Ectodermal cell (in vitro differentiated cells): ENCODE results near the gene FLVCR2.
"Not testable (repeated sequence)": the region's sequence is repeated elsewhere in the genome, so short reads cannot be mapped to it uniquely, and the experiment has no call there.

Source experiments
- H3K27ac ChIP-seq: 2 replicates; pipeline ENCODE4 v1.7.0; 2013; ENCODE audit warnings: mild to moderate bottlenecking, low read depth, low read length; ENCODE audit not compliant: insufficient read depth, poor library complexity, severe bottlenecking
- H3K27me3 ChIP-seq: 2 replicates; pipeline ENCODE4 v1.7.0; 2013; ENCODE audit warnings: mild to moderate bottlenecking, low read length; ENCODE audit not compliant: insufficient read depth, control insufficient read depth, poor library complexity, severe bottlenecking
- H3K36me3 ChIP-seq: one replicate; pipeline ENCODE4 v1.7.0; 2013; ENCODE audit warnings: low read length; ENCODE audit not compliant: control insufficient read depth, insufficient read depth
- H3K4me1 ChIP-seq: one replicate; pipeline ENCODE4 v1.7.0; 2013; ENCODE audit warnings: low read length; ENCODE audit not compliant: control insufficient read depth, insufficient read depth
- H3K4me3 ChIP-seq: 2 replicates; pipeline ENCODE4 v1.7.0; 2013; ENCODE audit warnings: low read depth, low read length, control low read depth; ENCODE audit not compliant: insufficient read depth
- H3K9me3 ChIP-seq: 2 replicates; pipeline ENCODE4 v1.7.0; 2013; ENCODE audit warnings: mild to moderate bottlenecking, low read length, moderate library complexity; ENCODE audit not compliant: control insufficient read depth
- WGBS, 2 experiments: methylation state at CpG; one replicate each; pipeline ENCODE4 v1.1.7; 2013; ENCODE audit warnings: missing lambda C conversion rate in 2 of 2; 5-methylcytosine and 5-hydroxymethylcytosine counted together

FLVCR2 gene

GRCh38 chr14:75587388-75587787, 9.0 kb downstream of the FLVCR2 start:
- H3K27ac ChIP-seq, result no peak overlapping the region
- no peak overlapping the region for H3K4me3 ChIP-seq
- H3K36me3 ChIP-seq, result peaks cover 9% of the 10 kb centered on the region
- H3K9me3 ChIP-seq, result peaks cover 3% of the 10 kb centered on the region
- H3K27me3 ChIP-seq, result no peaks in the 10 kb centered on the region
- no peaks in the 10 kb centered on the region for H3K4me1 ChIP-seq

- WGBS, 2 experiments, result 92% methylated on average over 6 of the region's 6 CpGs
- H3K4me1 ChIP-seq, result no peaks in the 10 kb centered on the region
- no peak overlapping the region for H3K27ac ChIP-seq
- peaks cover 9% of the 10 kb centered on the region for H3K36me3 ChIP-seq
- no peak overlapping the region for H3K4me3 ChIP-seq
- peaks cover 3% of the 10 kb centered on the region for H3K9me3 ChIP-seq
- no peaks in the 10 kb centered on the region for H3K27me3 ChIP-seq
Measured at GRCh38 chr14:75589931-75590330, 11.5 kb downstream of the FLVCR2 start.

- WGBS, 2 experiments, result 97% methylated on average over 1 of the region's 1 CpG
- Histone ChIP-seq H3K36me3 (peaks cover 9% of the 10 kb centered on the region), H3K4me1 (no peaks in the 10 kb centered on the region), H3K4me3 (no peak overlapping the region), H3K27me3 (no peaks in the 10 kb centered on the region), H3K9me3 (peaks cover 3% of the 10 kb centered on the region), H3K27ac (no peak overlapping the region)
Measured at GRCh38 chr14:75591331-75591946, 13.0 kb downstream of the FLVCR2 start.

- H3K4me1 ChIP-seq, result no peaks in the 10 kb centered on the region
- peaks cover 9% of the 10 kb centered on the region for H3K36me3 ChIP-seq
- no peak overlapping the region for H3K4me3 ChIP-seq
- peaks cover 3% of the 10 kb centered on the region for H3K9me3 ChIP-seq
- no peak overlapping the region for H3K27ac ChIP-seq
- H3K27me3 ChIP-seq, result no peaks in the 10 kb centered on the region
Measured at GRCh38 chr14:75591987-75592575, 13.7 kb downstream of the FLVCR2 start.

- H3K9me3 ChIP-seq, result peaks cover 3% of the 10 kb centered on the region
- H3K27ac ChIP-seq, result no peak overlapping the region
- H3K36me3 ChIP-seq, result peaks cover 6% of the 10 kb centered on the region
- H3K4me3 ChIP-seq, result no peak overlapping the region
- H3K27me3 ChIP-seq, result no peaks in the 10 kb centered on the region
- 96 to 98% methylated on average over 3 of the region's 3 CpGs for WGBS, 2 experiments
- H3K4me1 ChIP-seq, result no peaks in the 10 kb centered on the region
Measured at GRCh38 chr14:75595226-75595625, 16.8 kb downstream of the FLVCR2 start.

- H3K9me3 ChIP-seq, result no peaks in the 10 kb centered on the region
- H3K27ac ChIP-seq, result no peak overlapping the region
- H3K4me3 ChIP-seq, result no peak overlapping the region
- H3K27me3 ChIP-seq, result no peaks in the 10 kb centered on the region
- no peaks in the 10 kb centered on the region for H3K36me3 ChIP-seq
- H3K4me1 ChIP-seq, result no peaks in the 10 kb centered on the region
- 95 to 96% methylated on average over 3 of the region's 3 CpGs for WGBS, 2 experiments
Measured at GRCh38 chr14:75597149-75597548, 18.7 kb downstream of the FLVCR2 start.

- not testable (repeated sequence) for H3K27me3 ChIP-seq, H3K36me3 ChIP-seq, H3K4me3 ChIP-seq, H3K9me3 ChIP-seq, H3K4me1 ChIP-seq, H3K27ac ChIP-seq
- WGBS, 2 experiments, result 100% methylated on average over 1 of the region's 1 CpG
Measured at GRCh38 chr14:75600100-75600499, 21.7 kb downstream of the FLVCR2 start.

GRCh38 chr14:75601061-75601460, 22.6 kb downstream of the FLVCR2 start:
- not testable (repeated sequence) for H3K27ac ChIP-seq, H3K4me3 ChIP-seq, H3K36me3 ChIP-seq, H3K27me3 ChIP-seq, H3K9me3 ChIP-seq, H3K4me1 ChIP-seq
- 93 to 94% methylated on average over 5 of the region's 6 CpGs for WGBS, 2 experiments

GRCh38 chr14:75602503-75602902, 24.1 kb downstream of the FLVCR2 start:
- Histone ChIP-seq H3K4me3 (no peak overlapping the region), H3K9me3 (no peaks in the 10 kb centered on the region), H3K4me1 (no peaks in the 10 kb centered on the region), H3K27me3 (no peaks in the 10 kb centered on the region), H3K27ac (no peak overlapping the region), H3K36me3 (no peaks in the 10 kb centered on the region)
- 92 to 98% methylated on average over 3 of the region's 3 CpGs for WGBS, 2 experiments

GRCh38 chr14:75604979-75605851, 26.8 kb downstream of the FLVCR2 start:
- H3K27me3 ChIP-seq, result no peaks in the 10 kb centered on the region
- no peaks in the 10 kb centered on the region for H3K36me3 ChIP-seq
- no peak overlapping the region for H3K27ac ChIP-seq
- no peak overlapping the region for H3K4me3 ChIP-seq
- no peaks in the 10 kb centered on the region for H3K4me1 ChIP-seq
- WGBS, 2 experiments, result 92 to 96% methylated on average over 11 of the region's 11 CpGs
- no peaks in the 10 kb centered on the region for H3K9me3 ChIP-seq
